IPS-NIHi11 (cell line): Measurements from ENCODE around the gene SKAP1.
"Not testable (repeated sequence)": the region's sequence is repeated elsewhere in the genome, so short reads cannot be mapped to it uniquely, and the experiment has no call there.

ENCODE experiments used
- DNase-seq: peaks from one replicate; pipeline ENCODE4 v3.0.0; 2012; ENCODE audit warnings: mixed read lengths, low spot score

SKAP1 gene

DNA sequence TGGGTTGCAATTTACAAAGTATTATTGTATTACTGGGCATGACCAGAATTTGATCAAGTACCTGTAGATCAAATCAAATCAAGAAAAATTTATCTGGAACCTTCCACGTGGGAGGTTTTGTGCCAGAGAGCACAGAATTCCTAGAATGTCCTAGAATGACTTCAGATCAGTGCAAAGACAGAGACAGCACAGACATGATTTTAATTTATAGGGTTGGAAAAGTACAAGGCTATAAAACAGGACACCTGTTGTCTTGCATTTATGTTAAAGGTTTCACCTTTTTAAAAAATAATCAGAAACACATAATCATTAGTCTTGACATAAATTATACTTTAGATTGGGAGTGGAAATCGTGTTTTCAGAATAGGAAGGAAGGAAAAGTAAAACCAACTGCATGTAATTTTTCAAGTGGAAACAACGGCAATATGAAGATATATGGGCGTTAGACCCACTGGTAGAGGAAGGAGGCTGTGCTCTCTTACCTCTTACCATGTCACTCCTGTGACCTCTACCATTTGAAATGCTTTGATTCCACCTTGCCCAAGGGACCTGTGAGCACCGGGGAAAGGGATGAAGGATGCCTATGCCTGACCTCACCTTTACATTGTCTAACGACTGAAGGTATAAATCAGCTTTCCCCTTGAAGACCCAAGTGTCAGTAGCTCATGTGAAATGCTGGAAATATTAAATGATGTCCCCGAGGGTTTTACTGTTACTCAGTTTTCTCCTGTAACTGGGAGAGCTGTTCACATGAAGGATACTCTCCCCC, 222.1 kb downstream of the SKAP1 start:
- no peak for DNase-seq

DNA sequence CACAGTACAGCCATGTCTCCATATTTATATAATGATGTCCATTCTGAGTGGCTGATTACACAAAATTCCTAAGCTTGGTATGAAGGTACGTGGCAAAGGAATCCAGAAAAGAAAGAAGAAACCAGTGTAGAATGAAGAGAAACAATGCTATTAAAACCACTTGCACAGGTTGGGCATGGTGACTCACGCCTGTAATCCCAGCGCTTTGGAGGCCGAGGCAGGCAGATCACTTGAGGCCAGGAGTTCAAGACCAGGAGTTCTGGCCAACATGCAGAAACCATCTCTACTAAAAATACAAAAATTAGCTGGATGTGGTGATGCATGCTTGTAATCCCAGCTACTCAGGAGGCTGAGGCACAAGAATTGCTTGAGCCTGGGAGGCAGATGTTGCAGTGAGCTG, 223.0 kb downstream of the SKAP1 start:
- DNase-seq: not testable (repeated sequence)

DNA sequence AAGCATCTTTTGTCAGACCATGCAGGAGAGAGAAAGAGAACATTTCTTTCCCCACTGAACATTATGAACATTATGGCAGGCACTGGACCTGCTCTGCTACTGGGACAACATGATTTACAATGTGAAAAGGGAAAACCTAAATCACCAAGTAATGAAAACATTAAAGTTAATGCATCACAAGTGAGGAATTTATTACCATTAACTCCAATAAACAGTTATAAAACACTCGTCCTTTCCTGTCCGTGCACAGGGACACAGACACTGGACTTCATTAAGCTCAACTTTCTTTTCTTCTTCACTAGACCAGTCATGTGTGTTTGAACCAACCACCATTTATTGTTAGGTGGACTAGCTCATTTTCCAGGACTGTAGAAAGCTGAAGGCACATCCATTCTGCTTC, 227.1 kb downstream of the SKAP1 start:
- DNase-seq: no peak

DNA sequence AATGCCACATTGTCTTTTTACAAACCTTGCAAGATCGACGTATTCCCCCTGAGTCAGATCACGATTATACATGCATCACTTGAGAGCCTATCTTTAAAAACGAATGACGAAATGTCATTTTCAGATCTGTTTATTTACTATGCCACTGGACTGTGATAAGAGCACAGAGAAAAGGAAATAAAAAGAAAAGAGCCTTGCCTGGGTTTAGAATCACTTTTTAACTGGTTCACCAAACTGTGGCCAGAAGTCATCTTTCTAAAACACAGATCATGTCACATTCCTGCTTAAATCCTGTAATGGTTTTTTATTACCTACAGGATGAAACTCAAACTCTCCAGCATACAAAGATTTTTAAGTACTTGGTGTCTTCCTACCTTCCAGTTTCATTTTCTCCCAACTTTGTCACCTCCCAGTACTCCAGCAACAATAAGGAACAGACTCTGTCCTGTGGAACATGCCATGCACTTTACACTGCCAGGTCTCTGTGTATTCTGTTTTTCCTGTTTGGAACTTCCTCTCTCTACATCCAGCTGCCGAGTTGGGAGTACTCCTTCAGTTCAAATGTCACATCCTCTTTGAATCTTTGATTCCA, 231.0 kb downstream of the SKAP1 start:
- DNase-seq: no peak

DNA sequence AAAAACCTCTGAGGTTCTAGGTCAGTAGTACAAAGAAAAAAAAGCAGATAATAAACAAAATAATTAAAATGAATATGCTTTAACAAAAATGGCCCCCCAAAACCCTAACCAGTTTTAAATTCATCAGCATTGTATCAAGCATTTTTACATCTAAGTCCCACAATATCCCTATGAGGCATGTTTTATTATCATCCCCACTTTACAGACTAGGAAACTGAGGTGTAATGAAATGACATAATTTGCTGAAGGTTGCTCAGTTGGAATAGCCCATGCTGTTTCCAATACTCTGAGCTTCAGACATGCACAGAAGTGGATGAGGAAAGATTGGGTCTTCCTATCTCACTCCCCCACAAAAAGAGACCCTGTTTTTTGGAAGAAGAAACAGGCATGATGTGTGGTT, 234.1 kb downstream of the SKAP1 start:
- DNase-seq: no peak

DNA sequence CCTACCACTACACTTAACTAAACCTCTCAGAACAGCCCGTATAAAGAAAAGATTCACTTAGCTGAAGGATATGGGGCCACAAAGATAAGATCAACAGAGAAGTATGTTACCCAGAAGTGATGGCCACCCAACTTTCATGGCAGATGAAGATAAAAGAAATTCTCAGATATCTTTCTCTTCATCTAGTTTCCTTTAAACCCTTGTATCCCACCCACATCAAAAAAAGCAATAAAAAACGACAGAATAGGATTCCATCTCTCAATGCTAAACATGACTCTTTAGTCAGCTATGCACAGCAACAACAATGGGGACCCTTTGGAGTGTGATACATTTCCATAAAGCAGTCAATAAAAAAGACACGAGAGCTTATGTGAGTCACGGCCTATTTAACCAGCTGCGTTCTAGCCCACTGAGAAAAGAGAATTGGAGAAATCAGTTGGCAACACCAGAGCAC, 235.9 kb downstream of the SKAP1 start:
- no peak for DNase-seq

DNA sequence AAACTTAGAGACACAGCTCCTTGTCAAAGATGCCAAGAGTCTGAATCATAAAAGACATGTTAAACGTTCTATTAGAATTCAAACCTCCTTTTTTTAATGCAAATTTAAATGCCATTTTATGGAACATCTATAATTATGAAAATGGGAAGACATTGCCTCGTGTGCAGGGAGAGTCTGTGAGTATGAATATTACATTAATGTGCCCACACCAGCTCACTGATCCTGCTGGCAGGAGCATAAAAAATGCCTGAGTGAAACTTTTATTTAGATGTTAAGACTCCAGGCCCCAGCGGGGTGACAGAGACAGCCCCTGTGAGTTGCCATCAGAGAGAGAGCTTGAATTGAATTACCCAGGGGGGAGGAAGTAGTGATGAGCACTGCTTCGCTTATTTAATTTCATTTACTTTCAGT, 237.7 kb downstream of the SKAP1 start:
- DNase-seq: no peak

DNA sequence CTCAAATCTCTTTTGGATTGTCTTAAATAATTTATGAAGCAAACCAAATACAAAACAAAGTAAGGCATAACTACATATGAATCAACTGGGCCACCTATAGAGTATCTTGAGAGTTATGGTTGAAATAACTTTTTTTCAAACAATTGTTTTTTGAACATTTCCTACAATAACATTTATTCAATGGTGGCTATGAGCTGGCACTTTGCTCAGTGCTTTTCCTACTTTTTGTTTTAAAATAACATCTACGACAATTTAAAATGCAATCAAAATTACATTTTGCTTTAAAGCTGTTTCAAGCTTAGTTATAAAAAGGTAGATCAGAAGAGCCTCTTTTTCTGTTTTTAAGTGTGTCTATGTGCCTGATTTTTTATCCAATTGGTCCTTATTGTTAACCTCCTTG, 238.7 kb downstream of the SKAP1 start:
- DNase-seq: no peak

DNA sequence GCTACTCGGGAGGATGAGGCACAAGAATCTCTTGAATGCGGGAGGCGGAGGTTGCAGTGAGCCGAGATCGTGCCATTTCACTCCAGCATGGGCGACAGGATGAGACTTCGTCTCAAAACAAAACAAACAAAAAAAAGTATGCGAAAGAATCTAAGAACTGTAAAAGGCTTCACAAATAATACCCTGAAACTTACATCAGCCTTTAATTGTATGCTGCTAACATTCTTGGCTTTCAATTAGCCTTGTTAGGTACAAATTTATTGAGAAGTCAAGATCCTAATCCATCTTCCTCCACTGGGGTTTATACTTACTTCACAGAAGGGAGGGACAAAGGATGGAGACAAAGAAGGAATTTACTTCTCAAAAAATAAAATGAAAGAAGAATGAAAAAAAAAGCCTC, 239.1 kb downstream of the SKAP1 start:
- no peak for DNase-seq

DNA sequence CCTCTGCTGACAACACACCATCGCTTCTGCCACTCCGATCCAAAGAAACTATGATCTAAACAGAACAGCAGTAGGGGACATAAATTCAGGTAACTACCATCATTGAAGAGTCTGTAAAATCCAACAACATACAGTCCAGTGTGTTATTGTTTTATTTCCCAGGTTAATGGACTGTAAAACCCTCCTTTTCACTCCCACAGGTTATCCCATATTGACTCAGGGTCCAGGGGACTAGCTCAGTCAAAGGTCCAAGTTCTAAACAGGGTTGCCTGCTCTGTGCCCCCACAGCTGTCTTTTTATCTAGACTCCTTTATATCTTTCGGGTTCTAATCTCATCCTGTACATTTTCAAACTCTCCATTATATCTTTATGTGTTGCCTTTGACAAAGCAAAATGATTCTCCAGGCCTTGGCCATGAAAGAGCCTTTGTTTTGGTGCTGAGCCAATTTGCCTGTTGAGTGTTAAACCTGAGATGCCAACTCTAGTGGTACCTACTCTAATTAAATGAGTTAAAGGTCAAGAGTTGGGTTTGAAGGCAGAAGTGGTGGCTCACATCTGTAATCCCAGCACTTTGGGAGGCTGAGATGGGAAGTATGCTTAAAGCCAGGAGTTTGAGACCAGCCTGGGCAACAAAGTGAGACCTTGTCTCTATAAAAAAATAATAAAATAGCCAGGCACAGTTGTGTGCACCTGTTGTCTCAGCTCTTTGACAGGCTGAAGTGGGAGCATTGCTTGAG, 242.0 kb downstream of the SKAP1 start:
- no peak for DNase-seq

DNA sequence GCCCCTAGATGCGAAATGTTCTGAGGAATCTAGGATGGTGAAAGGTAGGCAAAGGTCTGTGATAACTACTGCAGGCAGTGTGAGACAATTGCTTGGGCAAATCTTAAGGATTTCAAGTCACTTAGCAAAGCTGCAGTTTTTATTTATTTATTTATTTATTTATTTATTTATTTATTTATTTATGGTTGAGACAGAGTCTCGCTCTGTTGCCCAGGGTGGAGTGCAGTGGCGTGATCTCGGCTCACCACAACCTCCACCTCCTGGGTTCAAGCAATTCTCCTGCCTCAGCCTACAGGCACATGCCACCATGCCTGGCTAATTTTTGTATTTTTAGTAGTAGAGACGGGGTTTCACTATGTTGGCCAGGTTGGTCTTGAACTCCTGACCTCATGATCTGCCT, 243.7 kb downstream of the SKAP1 start:
- not testable (repeated sequence) for DNase-seq

DNA sequence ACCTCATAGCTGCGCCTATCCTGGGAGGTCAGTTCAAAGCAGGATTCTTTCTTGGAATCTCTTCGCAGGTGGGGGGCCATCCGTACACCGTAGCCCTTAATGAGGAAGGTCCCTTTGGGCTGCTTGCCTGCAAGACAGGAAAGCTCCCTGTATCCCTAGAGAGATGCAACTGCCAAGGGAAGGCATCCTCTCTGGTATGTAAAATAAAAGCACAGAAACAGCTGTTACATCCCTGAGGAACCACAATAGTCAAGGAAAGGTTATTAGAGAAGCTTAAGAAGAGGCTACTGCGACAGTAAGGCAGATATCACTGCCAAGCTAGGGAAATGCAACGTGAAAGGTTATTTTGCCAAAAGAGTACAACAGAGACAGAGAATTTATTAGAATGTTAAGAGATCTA, 245.3 kb downstream of the SKAP1 start:
- no peak for DNase-seq

DNA sequence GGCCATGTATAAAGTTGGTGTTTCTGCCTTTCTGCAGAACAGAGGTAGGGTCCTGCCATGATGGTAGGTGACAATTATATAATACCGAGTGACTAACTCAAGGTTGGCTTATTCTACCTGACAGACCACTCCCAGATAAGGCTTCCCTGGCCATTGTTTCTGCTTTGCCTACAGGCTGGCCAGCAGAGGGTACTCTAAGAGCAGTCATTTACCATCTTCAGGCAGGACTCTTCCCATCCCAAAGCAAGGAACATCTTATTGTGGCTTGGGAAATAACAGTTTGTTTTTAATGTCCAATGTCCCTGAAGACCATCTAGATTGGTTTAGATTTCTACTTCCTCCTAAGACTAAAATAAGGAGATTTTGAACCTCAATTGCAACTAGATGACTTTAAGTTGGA, 248.4 kb downstream of the SKAP1 start:
- DNase-seq: peak; percentile 68

DNA sequence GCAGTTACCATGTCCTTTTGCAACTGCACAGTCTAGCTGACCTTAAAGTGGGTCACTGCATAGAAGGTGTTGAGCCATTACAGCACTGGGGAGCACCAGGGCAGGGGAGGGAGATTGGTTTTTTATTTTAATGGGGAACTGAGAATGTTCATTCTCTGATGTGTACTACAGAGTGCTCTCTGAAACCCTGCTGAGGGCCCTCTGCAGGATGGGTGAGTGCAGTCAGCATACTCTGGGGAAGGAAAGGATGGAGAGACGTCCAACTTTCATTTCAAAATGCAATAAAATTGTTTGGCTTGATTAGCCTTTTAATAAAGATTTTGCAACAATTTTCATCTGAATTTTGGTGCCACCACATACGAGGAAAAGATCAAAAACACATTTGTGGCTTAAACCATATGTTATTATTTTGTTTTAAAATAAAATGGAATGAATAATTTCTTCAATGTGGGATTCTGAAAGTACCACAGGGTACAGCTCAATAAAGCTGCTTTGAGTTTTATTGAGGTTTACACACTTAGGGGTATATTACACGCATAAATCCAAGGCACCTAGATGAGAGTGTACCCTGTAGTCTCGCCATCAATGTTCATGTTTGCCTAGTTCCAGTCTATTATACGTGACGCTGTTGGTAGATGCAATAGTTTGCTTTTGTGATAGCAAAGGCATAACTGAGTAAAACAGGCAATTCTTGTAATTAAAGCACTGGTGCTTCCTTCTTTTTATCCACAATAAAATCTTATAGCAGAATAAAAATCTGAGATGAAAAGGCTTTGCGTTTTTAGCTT, 249.0 kb downstream of the SKAP1 start:
- DNase-seq: no peak

DNA sequence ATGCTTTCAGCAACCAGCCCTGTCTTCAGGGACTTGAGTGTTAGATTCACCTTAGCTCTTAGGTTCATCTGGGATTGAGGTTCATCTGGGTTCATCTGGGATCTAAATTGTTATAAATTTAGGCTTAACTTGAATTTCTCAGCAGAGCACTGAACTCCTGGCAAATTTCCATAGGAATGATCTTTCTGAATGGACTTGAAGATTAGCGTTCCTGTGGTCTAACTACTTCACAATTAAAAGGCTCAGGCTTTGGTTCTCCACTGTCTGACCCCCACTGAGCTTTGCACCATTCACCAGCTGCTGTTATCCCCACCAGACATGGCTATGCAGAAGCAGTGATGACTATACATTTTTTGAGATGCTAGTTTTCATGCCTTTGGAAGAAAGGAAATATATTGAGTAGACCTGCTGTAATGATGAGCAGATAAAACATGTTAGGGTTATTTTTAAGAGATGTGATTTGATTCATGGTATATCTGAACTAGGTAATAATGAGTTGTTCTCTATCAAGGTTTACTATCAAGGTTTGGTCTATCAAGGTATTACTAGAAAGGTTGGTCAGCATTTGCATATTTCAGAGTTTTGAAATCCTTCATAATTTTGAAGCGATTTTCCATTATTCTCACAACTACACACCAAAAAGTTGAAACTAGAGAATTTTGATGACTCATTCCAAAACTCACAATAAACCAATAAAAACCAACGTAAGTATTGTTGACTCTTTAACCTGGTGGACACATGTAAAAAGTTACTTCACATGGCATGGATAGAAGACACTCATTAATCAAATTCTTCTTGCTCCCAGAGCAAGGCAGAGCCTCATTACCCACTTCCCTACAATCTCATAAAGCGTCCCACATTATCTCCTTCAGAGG, 250.7 kb downstream of the SKAP1 start:
- DNase-seq: no peak

DNA sequence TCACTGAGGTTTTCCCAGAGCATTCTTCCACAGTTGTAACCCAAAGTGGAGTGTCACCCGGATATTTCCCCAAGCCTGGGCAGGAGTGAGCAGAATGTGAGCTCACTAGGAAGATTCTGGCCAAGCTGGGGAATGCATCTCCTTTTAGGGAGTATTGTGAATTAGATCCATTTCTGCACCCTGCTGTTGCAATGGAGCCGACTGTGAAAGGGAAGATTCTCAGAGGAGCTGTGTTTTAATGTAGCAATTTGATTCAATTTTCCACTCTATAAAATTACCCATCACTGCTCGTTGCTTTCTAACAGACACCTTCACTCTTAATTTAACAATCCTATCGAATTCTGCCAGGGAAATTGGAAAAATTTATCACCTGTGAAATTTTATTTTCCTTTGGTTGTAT, 251.7 kb downstream of the SKAP1 start:
- DNase-seq: no peak

DNA sequence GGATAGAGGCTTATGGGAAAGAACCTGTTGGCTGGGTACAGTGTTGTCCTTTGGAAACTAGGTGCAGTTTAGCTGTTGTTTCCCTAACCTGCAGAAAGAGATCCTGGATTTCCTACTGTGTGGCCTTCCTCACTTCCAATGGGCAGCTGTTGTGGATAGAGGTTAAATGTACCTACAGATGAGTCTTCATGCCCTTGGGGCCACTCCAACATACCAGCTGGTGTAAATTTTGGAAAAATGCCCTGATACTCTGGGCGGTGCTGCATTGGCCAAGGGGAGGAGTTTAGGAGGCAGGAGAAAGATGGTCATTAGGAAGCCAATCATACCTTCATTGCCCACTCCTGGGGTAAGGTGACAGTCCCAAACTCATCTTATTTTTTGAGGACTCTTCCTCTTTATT, 252.2 kb downstream of the SKAP1 start:
- DNase-seq: no peak

DNA sequence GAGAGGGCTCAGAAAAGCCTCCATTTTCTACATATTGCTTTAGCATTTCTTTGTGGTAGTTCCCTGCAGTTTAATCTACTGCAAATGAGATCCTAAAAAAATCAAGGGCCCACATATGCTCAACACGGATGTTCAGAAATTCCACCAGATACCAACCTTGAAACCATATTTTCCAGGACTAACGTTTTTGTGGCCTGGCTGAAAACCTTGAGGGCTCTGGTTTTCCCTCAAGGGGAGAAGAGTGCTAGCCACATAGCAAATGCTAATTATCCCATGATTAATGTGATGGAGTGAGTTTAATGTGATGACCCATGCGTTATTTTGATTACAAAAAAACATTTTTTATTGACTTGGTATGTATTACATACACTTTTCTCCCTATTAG, 253.6 kb downstream of the SKAP1 start:
- DNase-seq: no peak

DNA sequence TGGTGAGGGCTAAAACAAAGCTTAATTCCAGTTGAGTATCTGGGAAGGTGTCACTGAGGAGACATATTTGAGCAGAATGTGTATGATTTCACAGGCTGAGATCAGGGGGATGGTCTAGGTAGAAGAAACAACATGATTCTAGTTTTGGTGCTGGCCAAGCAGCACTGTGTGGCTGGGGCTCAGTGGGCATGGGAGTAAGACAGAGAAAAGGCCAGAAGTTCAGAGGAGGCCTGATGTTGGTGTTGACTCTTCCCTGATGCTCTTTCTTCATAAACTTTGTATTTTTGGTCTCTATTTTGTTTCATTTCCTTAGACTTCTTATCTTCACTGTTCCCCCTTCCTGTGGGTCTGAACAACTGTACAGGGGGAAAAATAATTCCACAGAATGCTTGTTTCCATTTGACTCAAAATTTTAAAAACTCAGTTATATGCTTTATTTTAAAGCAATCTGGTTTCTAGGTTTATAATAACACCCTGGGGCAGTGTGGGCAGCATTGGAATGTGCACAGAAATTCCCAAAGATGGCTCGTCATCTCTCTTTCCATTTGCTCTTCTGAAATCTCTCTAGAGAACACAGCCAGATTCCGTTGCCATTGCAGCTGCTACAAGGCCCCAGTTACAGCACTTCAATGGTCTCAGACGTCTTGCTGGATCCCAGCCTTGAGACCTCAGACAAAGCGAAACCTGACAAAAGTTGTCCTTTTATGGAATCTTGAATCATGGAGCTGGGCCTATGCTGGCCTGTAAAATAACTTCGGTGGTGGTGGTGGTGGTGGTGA, 254.1 kb downstream of the SKAP1 start:
- DNase-seq: no peak

DNA sequence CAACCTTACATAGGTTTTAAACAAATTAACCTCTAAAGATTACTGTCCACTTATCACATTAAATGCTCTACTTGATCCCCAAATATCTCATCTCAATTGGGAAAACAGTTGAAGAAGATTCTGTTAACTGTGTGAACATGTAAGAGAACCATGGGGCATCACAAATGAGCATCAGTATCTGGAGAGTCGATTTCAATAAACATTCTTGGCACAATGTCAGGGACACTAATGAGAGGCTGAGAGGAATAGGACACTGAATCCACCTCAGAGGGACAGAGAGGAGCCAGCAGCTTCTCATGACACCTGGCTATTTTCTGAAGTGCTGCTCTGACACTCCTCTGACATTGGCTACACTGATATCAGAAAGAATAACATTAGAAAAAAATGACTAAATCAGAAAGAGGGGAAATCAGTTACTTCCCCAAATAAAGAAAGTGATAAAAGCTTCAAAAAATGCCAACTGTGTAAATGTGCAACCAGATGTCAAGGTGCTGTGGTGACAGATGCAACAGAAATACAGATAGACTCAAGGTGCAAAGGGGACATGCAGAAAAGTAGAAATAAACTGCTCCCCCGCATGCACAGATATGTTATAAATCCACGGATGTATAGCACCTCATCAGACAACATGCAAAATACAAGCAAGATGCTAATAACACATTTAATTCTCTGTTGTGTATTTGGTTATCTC, 255.0 kb downstream of the SKAP1 start:
- no peak for DNase-seq
